ENCODE measurements around the gene BAIAP2. TPM values are rescaled to one million over a fixed set of nuclear protein-coding genes. Genes with fewer than 3 reads are reported as not detected.

Gene BAIAP2
- total RNA-seq, 1 donor from 2014 or later = 48.9 TPM

DNA sequence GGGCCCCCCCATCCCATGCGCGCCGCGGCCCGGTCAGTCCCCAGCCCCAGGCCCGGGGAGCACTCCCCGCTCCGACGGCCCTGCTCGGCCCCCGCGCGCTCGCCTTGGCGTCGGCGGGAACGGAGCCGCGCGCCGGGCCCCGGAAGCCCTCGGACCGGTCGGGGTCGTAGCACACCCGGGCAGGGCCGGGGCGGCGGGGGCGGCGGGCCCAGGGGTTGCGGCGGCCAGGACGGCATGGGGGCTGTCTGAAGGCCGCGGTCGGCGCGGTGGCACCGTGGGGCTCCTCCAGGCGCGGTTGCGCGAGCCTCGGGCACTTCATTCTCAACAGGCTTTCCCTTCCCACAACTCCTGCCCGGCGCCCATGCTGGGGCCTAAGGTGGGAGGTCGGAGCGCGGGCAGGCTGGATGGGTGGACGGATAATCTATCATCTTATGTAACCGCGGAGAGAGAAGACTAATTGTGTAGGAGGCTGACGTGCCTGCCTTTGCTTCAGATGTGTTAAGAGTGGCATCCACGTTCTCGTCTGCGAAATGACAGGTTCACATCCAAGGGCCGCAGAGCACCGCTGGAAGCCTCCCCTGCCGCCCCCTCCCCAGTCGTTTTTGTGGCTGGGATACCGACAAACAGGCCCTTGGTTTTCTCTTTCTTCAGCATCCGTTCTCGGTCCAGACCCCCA is 708 bp downstream of the BAIAP2 start:
- H3K4me3 Mint-ChIP-seq = peak overlapping the region; percentile 81
- no peak for DNase-seq (ENCODE audit: low spot score in 2 of 2, unreplicated experiment in 2 of 2)
- peaks cover 60% of the 10 kb centered on the region for H3K4me1 Mint-ChIP-seq
- TF ChIP-seq, protein P1, sequence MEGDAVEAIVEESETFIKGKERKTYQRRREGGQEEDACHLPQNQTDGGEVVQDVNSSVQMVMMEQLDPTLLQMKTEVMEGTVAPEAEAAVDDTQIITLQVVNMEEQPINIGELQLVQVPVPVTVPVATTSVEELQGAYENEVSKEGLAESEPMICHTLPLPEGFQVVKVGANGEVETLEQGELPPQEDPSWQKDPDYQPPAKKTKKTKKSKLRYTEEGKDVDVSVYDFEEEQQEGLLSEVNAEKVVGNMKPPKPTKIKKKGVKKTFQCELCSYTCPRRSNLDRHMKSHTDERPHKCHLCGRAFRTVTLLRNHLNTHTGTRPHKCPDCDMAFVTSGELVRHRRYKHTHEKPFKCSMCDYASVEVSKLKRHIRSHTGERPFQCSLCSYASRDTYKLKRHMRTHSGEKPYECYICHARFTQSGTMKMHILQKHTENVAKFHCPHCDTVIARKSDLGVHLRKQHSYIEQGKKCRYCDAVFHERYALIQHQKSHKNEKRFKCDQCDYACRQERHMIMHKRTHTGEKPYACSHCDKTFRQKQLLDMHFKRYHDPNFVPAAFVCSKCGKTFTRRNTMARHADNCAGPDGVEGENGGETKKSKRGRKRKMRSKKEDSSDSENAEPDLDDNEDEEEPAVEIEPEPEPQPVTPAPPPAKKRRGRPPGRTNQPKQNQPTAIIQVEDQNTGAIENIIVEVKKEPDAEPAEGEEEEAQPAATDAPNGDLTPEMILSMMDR (IDR thresholded peaks at IDR 0.05; ENCODE audit: unreplicated experiment) = no peak
- peak overlapping the region; percentile 73 for H3K27ac Mint-ChIP-seq
- H3K9me3 Mint-ChIP-seq = no peaks in the 10 kb centered on the region
- H3K36me3 Mint-ChIP-seq = no peaks in the 10 kb centered on the region
- H3K27me3 Mint-ChIP-seq (ENCODE audit: low read depth) = no peaks in the 10 kb centered on the region

DNA sequence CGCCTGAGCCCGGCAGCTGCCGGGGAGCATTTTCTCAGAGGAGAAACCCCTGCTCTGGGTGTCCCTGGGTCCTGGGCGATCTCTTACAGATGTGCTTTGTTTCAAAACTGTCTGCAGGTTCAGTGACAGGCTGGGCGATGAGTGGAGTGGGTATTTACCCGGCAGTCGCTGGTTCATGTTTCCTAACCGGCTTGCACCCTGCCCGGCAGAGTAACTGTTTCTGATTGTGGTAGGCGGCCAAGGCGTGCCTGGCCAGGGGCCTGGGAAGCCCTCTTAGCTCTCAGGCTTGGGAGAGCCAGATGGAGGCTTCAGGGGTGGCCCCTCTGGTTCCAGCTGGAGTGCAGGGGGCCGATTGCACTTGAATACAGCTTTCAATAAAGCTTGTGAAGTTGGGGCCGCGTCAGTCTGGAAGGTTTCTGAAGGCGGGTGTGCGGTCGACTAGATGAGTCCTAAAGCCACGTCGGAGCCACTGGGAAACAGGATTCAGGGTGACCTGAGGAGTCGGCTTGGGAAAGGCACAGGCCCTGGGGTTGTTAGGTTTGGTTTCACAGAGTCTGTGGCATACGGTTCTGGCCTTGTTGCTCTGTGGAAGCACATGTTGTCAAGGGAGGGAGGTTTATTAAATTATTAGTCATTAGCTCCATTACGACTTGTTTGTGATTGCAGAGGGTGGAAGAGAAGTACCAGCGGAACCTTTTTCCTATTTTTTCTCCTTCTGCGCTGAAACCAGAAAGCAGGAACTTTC is 1.4 kb downstream of the BAIAP2 start:
- TF ChIP-seq, protein P1 (IDR thresholded peaks at IDR 0.05; ENCODE audit: unreplicated experiment) = no peak
- Mint-ChIP-seq H3K9me3 (no peaks in the 10 kb centered on the region), H3K4me1 (peaks cover 63% of the 10 kb centered on the region), H3K4me3 (peak overlapping the region; percentile 81), H3K27ac (peak overlapping the region; percentile 73), H3K27me3 (ENCODE audit: low read depth) (no peaks in the 10 kb centered on the region), H3K36me3 (no peaks in the 10 kb centered on the region)
- DNase-seq (ENCODE audit: low spot score in 2 of 2, unreplicated experiment in 2 of 2) = no peak

DNA sequence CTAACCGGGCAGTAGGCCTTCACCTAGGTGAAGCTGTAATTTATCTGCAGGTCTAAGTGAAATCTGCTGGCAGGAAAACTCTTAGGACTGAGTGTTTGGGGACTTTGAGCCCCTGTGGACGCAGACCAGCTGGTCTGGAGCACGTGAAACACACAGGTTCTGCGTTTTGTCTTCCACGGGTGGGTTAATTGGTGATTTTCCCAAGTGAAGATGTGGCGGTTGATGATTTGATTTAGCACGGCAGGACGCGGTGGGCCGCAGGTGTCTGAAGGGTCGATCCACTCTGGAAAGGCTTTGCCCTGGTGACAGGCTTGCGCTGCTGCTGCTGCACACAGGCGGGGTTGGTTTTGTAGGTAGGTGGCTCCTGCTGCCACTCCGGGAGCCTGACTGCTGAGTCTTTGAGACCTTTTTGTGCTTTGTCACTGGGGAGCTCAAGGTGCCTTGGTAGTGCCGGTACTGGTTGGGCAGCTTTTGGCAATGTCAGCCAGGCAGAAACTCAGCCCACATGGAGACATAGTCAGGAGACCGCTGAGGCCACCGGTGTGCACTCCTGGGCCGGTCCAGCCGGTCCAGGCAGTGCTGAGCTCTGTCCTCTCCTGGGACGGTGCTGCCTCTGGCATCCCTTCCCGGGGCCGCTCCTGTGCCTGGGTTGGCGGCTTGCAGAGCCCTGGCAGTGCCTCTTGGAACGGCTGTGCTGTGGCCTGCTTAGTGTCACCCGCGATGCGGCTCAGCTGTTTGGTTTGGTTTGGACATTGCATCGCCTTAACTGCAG is 2.3 kb downstream of the BAIAP2 start:
- Mint-ChIP-seq H3K4me1 (peaks cover 64% of the 10 kb centered on the region), H3K36me3 (no peaks in the 10 kb centered on the region), H3K9me3 (no peaks in the 10 kb centered on the region), H3K4me3 (peak overlapping the region; percentile 81), H3K27me3 (ENCODE audit: low read depth) (no peaks in the 10 kb centered on the region), H3K27ac (peak overlapping the region; percentile 84)
- DNase-seq (ENCODE audit: low spot score in 2 of 2, unreplicated experiment in 2 of 2) = no peak
- TF ChIP-seq, protein P1 (IDR thresholded peaks at IDR 0.05; ENCODE audit: unreplicated experiment) = no peak

DNA sequence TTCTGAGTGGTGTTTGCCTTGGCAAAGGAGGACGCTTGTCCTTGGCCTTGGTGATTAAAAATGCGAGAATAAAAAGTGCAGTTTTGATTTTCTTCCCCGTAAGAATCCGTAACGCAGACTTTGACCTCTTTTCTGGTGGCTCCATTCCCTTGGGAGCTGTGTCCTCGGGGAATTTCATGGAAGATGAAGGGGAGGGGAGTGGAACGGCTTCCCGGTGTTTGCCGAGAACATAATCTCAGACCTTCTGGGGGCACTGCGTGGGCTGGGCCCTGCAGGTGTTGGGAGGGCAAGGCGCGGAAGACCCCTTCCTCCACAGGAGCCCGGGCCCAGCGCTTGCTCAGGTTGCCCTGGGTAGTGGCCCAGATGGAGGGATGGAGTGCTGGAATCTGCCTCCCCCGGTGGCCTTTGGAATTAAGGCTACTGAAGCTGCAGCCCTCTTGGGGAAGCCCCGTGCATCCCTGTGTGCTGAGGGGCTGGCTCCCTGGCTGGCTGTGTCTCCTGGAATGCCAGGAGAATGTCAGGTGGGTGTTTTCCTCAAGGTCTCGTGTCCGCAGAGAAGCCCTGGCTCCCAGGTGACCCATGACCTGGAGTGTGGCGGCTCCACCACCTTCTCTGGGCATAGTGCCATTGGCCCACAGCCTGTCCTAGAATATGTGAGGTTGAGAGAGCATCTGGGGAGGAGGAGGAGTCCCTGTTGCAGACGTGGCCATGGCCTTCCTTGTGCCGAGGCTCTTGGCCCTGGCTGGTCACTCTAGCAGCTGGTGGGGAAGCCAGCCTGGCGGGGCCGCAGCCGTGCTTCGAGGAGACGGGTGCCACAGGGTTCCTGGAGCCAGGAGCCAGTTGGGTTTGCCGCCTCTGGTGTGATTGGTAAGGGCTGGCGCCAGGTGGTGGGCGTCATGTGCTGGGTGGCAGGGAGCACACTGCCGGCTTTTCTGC is 3.1 kb downstream of the BAIAP2 start:
- no peak for DNase-seq (ENCODE audit: low spot score in 2 of 2, unreplicated experiment in 2 of 2)
- no peaks in the 10 kb centered on the region for H3K36me3 Mint-ChIP-seq
- peak overlapping the region; percentile 84 for H3K27ac Mint-ChIP-seq
- no peaks in the 10 kb centered on the region for H3K27me3 Mint-ChIP-seq (ENCODE audit: low read depth)
- H3K4me1 Mint-ChIP-seq = peaks cover 62% of the 10 kb centered on the region
- no peaks in the 10 kb centered on the region for H3K9me3 Mint-ChIP-seq
- TF ChIP-seq, protein P1 (IDR thresholded peaks at IDR 0.05; ENCODE audit: unreplicated experiment) = no peak
- peak overlapping the region; percentile 81 for H3K4me3 Mint-ChIP-seq

DNA sequence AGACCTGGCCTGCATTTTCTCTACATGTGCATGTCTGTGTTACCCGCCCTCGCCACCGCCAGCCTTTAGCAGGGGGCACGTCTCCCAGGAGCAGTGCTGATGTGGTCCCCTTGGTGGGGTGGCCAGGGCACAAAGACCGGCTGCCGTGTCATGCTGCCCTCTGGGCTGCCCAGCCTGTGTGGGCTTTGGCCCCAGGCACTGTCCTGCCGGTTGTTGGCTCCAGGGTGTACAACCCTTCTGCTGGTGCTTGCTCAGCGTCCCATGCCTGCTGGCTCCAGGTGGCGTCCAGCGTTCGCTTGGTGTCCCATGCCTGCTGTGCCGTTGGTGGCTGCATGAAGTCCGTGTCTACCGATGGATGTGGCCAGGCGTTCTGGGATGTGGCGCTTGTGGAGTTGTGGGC is 4.1 kb downstream of the BAIAP2 start:
- Mint-ChIP-seq H3K27ac (no peak overlapping the region), H3K36me3 (no peaks in the 10 kb centered on the region), H3K4me1 (peaks cover 60% of the 10 kb centered on the region), H3K9me3 (no peaks in the 10 kb centered on the region), H3K27me3 (ENCODE audit: low read depth) (no peaks in the 10 kb centered on the region), H3K4me3 (no peak overlapping the region)
- no peak for DNase-seq (ENCODE audit: low spot score in 2 of 2, unreplicated experiment in 2 of 2)
- TF ChIP-seq, protein P1 (IDR thresholded peaks at IDR 0.05; ENCODE audit: unreplicated experiment) = no peak
